Right lobe of liver (tissue), 6 donors: ENCODE data around the gene DSP. TPM values are rescaled to one million over a fixed set of nuclear protein-coding genes. Genes with fewer than 3 reads are reported as not detected.

Experiments
- ATAC-seq, 4 donors: fragments of 200-7000 bp; cut with Tn5 transposase; one replicate each; pipeline ENCODE4 v1.9.1; 2020; ENCODE audit warnings: mild to moderate bottlenecking in 4 of 4, moderate library complexity in 4 of 4
- DNase-seq, 3 donors: peaks; one replicate each; pipeline ENCODE4 v3.0.0-alpha.2; 2020
- H3K27ac ChIP-seq, 3 donors: fragments of 200-600 bp; one replicate each; pipeline ENCODE4 v1.8.0; 2022
- H3K27me3 ChIP-seq, 2 donors: fragments of 200-600 bp; one replicate each; pipeline ENCODE4 v1.8.0; 2022
- H3K36me3 ChIP-seq, 4 donors: fragments of 200-600 bp; sonication (generic) in 1 of 4; one replicate each; pipeline versions ENCODE4 v1.5.1 to v1.8.0; 2017 to 2022; ENCODE audit warnings: control low read depth in 1 of 4
- H3K4me1 ChIP-seq, 4 donors: fragments of 200-600 bp; sonication (generic) in 1 of 4; one replicate each; pipeline versions ENCODE4 v1.5.1 to v1.8.0; 2017 to 2022; ENCODE audit warnings: control low read depth in 1 of 4
- H3K4me3 ChIP-seq, 3 donors: fragments of 200-600 bp; one replicate each; pipeline ENCODE4 v1.8.0; 2022
- H3K9me3 ChIP-seq, 4 donors: fragments of 200-600 bp; sonication (generic) in 1 of 4; one replicate each; pipeline versions ENCODE4 v1.5.1 to v1.8.0; 2017 to 2022; ENCODE audit warnings: control low read depth in 1 of 4
- POLR2A ChIP-seq: fragments of 450-650 bp; IDR thresholded peaks from one replicate; pipeline ENCODE4 v1.6.1; 2017; ENCODE audit warnings: antibody characterized with exemption, mild to moderate bottlenecking
- WGBS: methylation state at CpG from one replicate; pipeline ENCODE4 v1.1.6; 2018; ENCODE audit warnings: low coverage, low lambda C conversion rate; ENCODE audit not compliant: insufficient coverage; ENCODE audit errors: missing lambda C conversion rate; 5-methylcytosine and 5-hydroxymethylcytosine counted together
- intact Hi-C, 2 donors: fragments of 100-400 bp; cut with DNase I; formaldehyde crosslinking; loops; one replicate each; pipeline versions ENCODE4 v1.11.2 to v1.14.1; 2022
- total RNA-seq, 6 experiments: library from RNA; depleted of rRNA in 2 of 6; stranded (reverse); fragments of >200 nt in 2 of 6; fragmentation: NEBNext Ultra II Directional in 3 of 6; extraction: Animal tissue kit (Norgen Biotek cat#: 25700) in 3 of 6; gene quantifications; one replicate each; pipeline versions ENCODE4 v1.1.0 to v1.2.4, GENCODE V29; 2016 to 2023
- TF ChIP-seq, protein P1 (sequence below), 4 donors: fragments of 200-600 bp in 3 of 4; fragments of 450-650 bp in 1 of 4; IDR thresholded peaks; one replicate each; pipeline versions ENCODE4 v1.5.1 to v1.8.0; 2016 to 2022; ENCODE audit warnings: antibody characterized with exemption in 4 of 4, mild to moderate bottlenecking in 2 of 4
- donor health status: DM: no; HTN: yes; CAD: no.
- donor health status: DM: no; HTN: no; CAD: no.
- donor health status: DM: no; HTN: no; CAD: no.
- donor health status: DM: no; HTN: yes; CAD: no.
- donor health status: DM: no; HTN: yes; CAD: no.

Gene DSP
- total RNA-seq, 6 experiments from 2014 or later = 64.6 to 94.2 (median 82.1) TPM

DNA sequence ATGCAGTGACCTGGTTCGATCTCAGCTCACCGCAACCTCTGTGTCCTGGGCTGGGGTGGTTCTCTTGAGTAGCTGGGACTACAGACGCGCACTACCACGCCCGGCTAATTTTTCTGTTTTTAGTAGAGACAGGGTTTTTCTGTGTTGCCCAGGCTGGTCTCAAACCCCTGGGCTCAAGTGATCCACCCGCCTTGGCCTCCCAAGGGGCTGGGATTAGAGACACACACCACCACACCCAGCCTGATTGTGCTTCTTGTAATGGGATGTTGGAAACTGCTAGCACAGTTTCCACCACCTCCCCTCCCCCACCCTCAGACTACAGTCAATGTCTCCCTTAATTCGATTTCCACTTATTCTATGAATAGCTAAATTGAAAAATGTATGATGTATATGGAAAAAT is 22.6 kb upstream of the DSP start:
- no peak overlapping the region for H3K4me3 ChIP-seq
- DNase-seq = no peak
- ATAC-seq = no peak
- intact Hi-C loops = no loop called here
- H3K27ac ChIP-seq = no peak overlapping the region
- no peaks in the 10 kb centered on the region for H3K27me3 ChIP-seq
- TF ChIP-seq, protein P1, sequence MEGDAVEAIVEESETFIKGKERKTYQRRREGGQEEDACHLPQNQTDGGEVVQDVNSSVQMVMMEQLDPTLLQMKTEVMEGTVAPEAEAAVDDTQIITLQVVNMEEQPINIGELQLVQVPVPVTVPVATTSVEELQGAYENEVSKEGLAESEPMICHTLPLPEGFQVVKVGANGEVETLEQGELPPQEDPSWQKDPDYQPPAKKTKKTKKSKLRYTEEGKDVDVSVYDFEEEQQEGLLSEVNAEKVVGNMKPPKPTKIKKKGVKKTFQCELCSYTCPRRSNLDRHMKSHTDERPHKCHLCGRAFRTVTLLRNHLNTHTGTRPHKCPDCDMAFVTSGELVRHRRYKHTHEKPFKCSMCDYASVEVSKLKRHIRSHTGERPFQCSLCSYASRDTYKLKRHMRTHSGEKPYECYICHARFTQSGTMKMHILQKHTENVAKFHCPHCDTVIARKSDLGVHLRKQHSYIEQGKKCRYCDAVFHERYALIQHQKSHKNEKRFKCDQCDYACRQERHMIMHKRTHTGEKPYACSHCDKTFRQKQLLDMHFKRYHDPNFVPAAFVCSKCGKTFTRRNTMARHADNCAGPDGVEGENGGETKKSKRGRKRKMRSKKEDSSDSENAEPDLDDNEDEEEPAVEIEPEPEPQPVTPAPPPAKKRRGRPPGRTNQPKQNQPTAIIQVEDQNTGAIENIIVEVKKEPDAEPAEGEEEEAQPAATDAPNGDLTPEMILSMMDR (IDR thresholded peaks at IDR 0.05) = no peak
- no peak for TF ChIP-seq POLR2A
- H3K36me3 ChIP-seq = no peaks in the 10 kb centered on the region
- 82% methylated on average over 3 of the region's 8 CpGs for WGBS
- no peaks in the 10 kb centered on the region for H3K4me1 ChIP-seq
- H3K9me3 ChIP-seq = no peaks in the 10 kb centered on the region

DNA sequence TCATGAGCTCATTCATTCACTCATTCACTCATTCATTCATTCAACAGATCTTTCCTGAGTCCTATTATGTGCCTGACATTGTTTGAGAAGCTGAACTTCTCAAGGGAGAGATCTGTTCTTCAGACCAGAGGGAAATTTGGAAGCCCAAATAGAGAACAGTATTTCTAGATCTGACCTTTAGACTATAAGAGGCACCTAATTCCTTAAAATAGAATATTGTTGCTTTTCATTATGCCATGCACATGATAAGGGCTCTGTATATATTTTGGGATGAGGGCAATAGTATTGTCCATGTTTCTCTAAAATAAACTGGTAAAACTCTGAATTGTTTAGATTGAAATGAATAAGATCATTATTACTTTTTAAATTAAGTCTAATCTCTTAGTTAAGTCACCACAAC is 18.6 kb upstream of the DSP start:
- H3K27me3 ChIP-seq = no peaks in the 10 kb centered on the region
- H3K9me3 ChIP-seq = no peaks in the 10 kb centered on the region
- no peak overlapping the region for H3K4me3 ChIP-seq
- DNase-seq = no peak
- no peak for TF ChIP-seq POLR2A
- TF ChIP-seq, protein P1 (IDR thresholded peaks at IDR 0.05) = no peak
- H3K27ac ChIP-seq = no peak overlapping the region
- ATAC-seq = no peak
- H3K4me1 ChIP-seq = no peaks in the 10 kb centered on the region
- no peaks in the 10 kb centered on the region for H3K36me3 ChIP-seq
- intact Hi-C loops = no loop called here

DNA sequence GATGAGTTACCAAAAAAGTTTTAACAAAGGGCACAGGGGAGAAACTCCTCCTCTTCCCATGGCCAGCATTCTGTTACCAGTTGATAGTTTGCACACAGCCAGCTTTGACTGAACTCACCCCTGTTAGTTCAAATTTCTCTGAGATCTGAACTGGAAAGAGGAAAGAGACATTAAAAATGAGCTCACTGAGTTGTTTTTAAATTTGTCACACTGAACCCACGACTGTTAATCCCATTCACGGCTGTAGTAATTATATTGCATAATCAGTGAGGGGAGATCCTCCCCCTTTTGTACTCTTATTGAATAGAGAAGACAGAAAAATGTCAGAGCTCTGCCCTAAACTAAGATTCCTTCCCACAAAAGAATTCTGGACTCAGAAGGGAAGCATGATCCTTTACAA is 17.5 kb upstream of the DSP start:
- intact Hi-C loops = no loop called here
- DNase-seq = no peak
- 19% methylated on average over 2 of the region's 2 CpGs for WGBS
- Histone ChIP-seq H3K4me1 (no peaks in the 10 kb centered on the region), H3K27ac (no peak overlapping the region), H3K4me3 (no peak overlapping the region), H3K9me3 (no peaks in the 10 kb centered on the region), H3K27me3 (no peaks in the 10 kb centered on the region), H3K36me3 (no peaks in the 10 kb centered on the region)
- no peak for ATAC-seq
- TF ChIP-seq, protein P1 (IDR thresholded peaks at IDR 0.05) = no peak
- TF ChIP-seq POLR2A = no peak

DNA sequence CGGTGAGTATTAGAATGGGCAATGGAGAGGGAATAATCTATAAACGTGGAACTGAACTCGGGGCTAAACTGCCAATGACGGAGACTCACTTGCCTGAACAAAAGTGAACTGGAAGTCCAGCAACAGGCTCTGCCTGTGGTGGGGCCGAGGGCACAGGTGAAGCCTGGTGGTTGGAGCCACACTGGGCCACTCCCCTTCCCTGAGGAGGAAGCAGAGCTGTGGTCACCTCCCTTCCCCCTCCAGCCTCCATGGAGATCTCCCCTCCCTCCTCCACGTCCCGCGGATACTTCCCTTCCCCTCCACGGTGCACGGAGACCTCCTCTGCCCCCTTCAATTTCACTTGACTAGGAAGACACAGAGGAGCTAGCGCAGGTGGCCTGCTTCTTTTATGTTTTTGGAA is 14.7 kb upstream of the DSP start:
- Histone ChIP-seq H3K4me3 (no peak overlapping the region), H3K4me1 (no peaks in the 10 kb centered on the region), H3K27me3 (no peaks in the 10 kb centered on the region), H3K9me3 (no peaks in the 10 kb centered on the region), H3K36me3 (no peaks in the 10 kb centered on the region), H3K27ac (no peak overlapping the region)
- ATAC-seq (no peak), DNase-seq (no peak)
- intact Hi-C loops = no loop called here
- no peak for TF ChIP-seq POLR2A
- TF ChIP-seq, protein P1 (IDR thresholded peaks at IDR 0.05) = no peak
- 46% methylated on average over 11 of the region's 11 CpGs for WGBS

DNA sequence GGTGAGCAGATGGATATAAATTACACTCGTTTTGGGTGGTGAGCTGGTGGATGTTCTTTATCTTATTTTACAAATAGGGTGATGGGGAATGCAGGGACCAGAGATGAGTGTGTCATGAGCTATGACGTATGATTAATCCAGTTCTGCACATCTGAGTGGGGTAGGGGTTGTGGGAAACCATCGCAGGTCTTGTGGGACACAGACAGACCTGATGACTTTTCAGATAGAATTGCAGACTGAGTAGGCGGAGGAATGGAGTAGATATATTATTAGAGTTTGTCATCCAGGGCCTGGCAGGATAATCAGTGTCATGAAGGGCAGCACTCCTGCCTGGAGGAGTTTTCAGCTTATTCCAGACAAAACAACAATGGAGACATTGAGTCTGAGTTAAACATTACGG is 12.9 kb upstream of the DSP start:
- ATAC-seq = no peak

More for the DNA sequence above, 12.9 kb upstream of the DSP start:
- Histone ChIP-seq H3K9me3 (no peaks in the 10 kb centered on the region), H3K27me3 (no peaks in the 10 kb centered on the region), H3K36me3 (no peaks in the 10 kb centered on the region), H3K4me3 (no peak overlapping the region), H3K27ac (no peak overlapping the region), H3K4me1 (no peaks in the 10 kb centered on the region)
- 62% methylated on average over 5 of the region's 5 CpGs for WGBS
- TF ChIP-seq POLR2A = no peak
- TF ChIP-seq, protein P1 (IDR thresholded peaks at IDR 0.05) = no peak
- intact Hi-C loops = no loop called here
- DNase-seq = no peak
